HTR-8/SVneo (cell line): ENCODE measurements around the gene WDR86.

Experiments
- DNase-seq: peaks from one replicate; pipeline ENCODE4 v3.0.0; 2011; ENCODE audit warnings: low spot score, mixed read lengths; ENCODE audit not compliant: insufficient read length
- FAIRE-seq: peaks from 2 replicates; lab custom pipeline; 2011; peaks lifted over from hg19 to GRCh38; lab: Jason Lieb, UNC

Gene WDR86

DNA sequence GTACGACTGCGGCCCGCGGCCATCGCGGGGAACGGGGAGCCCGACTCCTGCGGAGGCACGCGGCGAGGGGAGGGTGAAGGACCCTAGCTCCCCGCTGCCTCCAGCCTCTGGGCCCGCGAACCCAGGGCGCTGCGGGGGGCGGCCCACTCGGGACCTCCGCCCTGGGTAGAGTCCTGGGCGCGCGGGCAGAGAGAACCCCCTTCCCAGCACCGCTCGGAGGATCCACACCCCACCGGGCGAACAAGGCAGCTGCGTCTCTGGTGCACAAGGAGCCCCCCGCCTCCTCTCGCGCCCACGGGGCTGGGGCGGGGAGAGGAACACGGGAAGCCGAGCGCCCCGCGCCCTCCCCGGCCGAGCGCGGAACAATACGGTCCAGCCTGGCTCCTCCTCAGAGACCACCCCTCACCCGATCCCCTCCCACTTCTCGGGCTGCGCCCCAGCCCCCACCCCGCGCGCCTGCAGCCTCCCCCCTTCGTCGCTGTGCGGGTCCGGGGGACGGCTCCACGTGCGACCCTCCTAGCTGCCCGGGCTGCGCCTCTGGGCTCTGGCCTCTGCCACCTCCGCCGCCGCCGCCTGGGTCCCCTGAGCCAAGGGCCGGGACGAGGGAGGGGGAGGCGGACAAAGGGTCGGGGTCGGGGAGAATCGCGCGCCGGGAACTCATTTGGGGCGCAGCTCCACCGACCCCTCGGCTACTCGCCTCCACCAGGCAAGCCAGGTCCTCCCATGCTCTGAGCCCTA, at the start of gene WDR86:
Gene WDR86, minus strand, starts transcription at position 372 of the 738 bp plus-strand sequence. CDS start 449 bp downstream, outside the sequence.
- no peak for FAIRE-seq

GRCh38 chr7:151457534-151457933, 47.7 kb upstream of the WDR86 start:
- FAIRE-seq (no peak), DNase-seq (no peak)

More for the DNA sequence above, at the start of gene WDR86:
- DNase-seq, result no peak

- FAIRE-seq, result no peak
- no peak for DNase-seq
Measured at GRCh38 chr7:151456782-151457181, 46.9 kb upstream of the WDR86 start.

DNA sequence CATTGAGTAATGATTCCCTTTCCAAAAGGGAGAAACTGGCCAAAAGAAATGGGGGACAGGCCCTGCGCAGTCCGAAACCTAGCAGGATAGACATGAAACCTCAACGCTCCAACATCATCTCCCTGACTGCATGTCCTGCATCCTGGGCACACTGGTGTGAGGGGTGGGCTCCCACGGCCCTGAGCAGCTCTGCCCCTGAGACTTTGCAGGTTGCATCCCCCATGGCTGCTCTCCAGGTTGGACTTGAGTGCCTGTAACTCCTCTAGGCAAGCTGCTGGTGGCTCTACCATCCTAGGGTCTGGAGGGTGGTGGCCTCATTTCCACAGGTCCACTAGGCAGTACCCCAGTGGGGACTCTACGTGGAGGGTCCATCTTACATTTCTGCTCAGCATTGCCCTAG, 46.4 kb upstream of the WDR86 start:
- no peak for DNase-seq
- no peak for FAIRE-seq

- FAIRE-seq (no peak), DNase-seq (no peak)
Measured at GRCh38 chr7:151455690-151456089, 45.9 kb upstream of the WDR86 start.

GRCh38 chr7:151454932-151455530, 45.2 kb upstream of the WDR86 start:
- FAIRE-seq (no peak), DNase-seq (no peak)

DNA sequence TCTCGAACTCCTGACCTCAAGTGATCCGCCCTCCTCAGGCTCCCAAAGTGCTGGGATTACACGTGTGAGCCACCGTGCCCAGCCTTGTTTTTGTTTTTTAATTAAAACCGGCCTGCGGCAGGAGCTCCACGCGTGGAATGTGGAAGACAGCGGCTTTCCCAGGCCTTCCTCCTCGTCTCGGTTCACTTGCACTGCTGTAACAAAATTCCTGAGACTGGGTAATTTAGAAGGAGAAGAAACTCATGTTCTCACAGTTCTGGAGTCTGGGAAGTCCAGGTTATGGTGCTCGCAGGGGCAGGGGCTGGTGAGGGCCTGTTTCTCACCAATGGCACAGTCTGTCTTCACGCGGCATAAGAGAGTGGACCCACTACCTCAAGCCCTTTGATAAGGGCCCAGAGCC, 44.5 kb upstream of the WDR86 start:
- DNase-seq (no peak), FAIRE-seq (no peak)

DNA sequence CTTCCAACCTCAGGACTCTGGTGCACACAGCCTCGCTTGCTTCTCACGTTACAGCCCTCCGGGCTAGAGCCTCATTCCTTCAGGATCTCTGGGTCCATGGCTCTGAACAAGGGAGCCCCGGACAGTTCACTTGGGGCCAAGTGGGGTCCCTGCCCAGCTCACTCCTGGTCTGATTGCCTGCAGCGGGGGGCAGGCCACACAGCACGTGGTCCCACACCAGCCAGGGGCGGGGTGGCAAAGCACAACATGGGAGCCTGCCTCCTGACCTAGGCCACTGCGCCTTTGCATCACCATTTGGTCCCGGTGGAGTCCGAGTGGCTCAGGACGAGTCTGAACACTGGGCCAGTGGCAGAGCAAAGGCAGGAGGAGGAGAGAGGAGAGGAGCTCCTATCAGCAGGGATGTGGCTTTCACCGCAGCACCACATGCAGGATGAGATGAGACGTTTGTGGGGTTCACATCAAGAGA, 43.5 kb upstream of the WDR86 start:
- FAIRE-seq, result no peak
- DNase-seq, result no peak

DNA sequence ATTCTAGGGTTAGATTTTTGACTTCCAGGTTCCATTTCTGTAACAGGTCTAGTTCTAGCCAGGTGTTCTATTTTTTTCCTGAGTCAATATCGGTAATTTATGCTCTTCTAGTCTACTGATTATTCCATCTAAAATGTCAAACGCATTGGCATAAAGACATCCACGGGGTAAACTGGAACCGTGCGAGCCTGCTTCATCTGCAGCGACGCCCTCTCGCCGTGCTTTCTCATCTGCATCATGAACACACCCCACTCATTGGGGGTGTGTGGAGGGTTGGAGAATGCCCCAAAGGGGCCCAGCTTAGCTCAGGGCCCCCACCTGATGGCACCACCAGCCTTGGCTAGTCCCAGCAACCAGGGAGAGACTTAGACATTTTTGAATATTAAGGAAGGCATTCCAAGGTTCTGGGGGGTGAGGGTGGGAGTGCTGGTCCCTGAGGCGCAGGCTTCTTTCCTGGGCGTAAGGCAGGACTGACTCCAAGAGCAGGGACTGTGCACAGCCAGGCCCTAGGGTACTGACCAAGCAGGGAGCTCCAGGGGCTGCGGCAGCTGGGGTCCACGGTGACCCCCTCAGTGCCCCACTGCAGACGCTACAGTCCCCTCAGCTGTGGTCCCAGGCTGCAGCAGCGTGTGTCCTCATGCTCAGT, 43.0 kb upstream of the WDR86 start:
- DNase-seq (no peak), FAIRE-seq (no peak)

GRCh38 chr7:151451626-151452571, 42.1 kb upstream of the WDR86 start:
- no peak for FAIRE-seq
- no peak for DNase-seq

- FAIRE-seq (no peak), DNase-seq (no peak)
Measured at GRCh38 chr7:151451156-151451555, 41.3 kb upstream of the WDR86 start.

DNA sequence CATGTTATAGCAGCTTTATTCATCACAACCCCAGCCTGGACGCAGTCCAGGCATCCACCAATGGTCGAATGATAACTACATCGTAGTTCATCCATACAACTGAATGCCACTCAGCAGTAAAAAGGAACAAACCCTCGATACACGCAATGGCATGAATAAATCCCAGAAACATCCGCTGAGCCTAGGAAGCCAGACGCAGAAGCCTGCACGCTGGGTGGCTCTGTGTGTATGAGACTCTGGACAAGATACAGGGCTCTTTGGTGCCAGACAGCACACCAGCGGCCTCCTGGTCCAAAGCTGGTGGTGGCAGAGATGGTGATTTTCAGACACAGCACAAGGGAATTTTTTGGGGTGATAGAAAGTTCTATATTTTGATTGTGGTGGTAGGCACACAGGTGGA, 40.2 kb upstream of the WDR86 start:
- DNase-seq (no peak), FAIRE-seq (no peak)

DNA sequence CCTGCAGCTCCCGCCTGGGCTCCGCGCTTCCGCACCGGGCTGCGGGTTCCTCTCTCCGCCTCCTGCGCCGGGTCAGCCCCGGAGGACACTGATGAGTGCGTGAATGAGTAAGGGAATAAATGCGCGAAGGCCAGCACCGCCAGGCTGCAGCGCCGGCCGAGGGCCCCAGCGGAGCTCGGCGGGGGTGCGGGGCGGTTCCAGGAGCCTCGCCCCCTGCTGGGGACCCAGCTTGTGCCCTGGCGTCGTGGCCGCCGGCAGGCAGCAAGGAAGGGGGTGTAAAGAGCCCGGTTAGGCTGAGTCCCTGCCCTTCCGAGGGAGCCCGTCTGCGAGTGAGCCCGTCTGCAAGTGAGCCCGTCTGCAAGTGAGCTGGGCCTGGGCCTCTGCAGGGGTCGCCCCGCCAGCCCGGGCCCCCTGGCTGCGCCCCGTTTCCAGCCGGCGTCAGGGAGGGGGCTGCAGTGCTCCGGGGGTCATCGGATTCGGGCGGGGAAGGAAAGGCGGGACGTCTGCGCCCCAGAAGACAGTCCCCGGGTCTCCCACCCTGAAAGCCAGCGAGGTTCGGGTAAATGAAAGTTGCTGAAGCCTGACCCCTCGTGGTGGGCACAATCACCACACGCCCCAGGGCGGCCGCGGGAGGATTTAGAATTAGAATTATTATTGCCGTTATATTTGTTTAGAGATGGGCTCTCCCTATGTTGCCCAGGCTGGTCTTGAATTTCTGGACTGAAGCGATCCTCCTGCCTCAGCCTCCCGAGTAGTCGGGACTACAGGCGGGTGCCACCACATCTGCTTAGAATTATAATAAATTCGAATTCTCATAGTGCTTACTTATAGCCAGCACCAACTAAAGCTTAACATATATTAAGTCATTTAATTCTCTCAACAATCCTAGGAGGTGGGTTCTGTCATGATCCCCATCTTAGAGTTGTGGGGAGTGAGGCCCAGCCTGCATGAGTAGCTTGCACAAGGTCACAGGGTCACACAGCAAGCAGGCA, 38.7 kb upstream of the WDR86 start:
- FAIRE-seq (peak; percentile 40), DNase-seq (peak; percentile 75)

DNA sequence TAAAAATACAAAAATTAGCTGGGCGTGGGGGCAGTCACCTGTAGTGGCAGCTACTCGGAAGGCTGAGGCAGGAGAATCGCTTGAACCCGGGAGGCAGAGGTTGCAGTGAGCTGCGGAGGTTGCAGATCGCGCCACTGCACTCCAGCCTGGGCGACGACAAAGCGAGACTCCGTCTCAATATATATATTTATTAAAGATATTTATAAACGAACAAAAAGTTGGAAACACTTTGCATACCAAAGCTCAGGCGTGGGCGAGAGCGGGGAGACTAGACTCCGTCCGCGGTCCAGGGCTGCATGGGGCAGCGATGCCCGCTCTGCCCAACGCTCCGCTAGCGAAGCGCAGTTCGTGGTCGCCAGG, 38.0 kb upstream of the WDR86 start:
- DNase-seq, result no peak
- FAIRE-seq, result no peak

- no peak for FAIRE-seq
- DNase-seq, result no peak
Measured at GRCh38 chr7:151447312-151447711, 37.5 kb upstream of the WDR86 start.

- no peak for DNase-seq
- FAIRE-seq, result no peak
Measured at GRCh38 chr7:151446412-151446811, 36.6 kb upstream of the WDR86 start.

DNA sequence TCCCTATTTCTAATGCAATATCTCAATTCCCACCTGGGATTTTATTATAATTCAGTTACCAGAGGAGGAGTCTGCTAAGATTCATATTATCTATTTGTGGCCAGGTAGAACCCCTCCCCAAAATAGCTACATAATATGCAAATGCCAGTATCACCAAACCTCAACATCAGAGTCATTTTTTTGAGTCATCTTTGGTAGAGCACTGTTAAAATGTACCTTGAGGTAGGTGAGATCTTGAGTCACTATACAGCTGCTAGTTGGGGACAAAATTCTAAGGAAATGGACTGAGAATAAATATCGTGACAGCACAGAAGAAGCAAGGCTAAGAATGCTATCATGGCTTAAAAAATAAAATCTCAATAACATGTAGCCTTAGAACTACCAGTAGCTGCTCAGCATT, 34.8 kb upstream of the WDR86 start:
- no peak for FAIRE-seq
- DNase-seq, result no peak

DNA sequence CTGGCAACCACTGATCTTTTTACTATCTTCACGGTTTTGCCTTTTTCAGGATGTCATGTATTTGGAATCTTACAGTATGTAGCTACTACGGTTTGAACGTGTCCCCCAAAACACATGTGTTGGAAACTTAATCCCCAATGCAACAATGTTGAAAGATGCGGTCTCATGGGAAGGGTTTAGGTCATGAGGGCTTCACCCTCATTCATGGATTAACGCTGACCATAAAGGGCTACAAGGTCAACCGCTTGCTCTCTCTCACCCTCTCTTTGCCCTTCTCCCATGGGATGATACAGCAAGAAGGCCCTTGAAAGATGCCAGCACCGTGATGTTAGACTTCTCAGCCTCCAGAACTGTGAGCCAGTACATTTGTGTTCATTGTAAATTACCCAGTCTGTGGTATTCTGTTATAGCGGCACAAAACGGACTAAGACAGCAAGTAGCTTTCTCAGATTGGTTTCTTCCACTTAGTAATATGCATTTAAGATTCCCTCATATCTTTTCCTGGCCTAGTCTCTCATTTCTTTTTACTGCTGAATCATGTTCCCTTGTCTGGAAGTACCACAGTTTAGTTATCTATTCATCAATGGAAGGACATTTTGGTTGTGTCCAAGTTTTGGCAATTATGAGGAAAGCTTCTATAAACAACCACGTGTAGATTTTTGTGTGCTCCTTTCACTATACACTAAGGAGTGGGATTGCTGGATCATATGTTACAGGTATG, 33.1 kb upstream of the WDR86 start:
- DNase-seq, result no peak
- no peak for FAIRE-seq
